NCI-H2081 (cell line): Measurements from ENCODE around the gene MYH7.
"Not testable (repeated sequence)": the region's sequence is repeated elsewhere in the genome, so short reads cannot be mapped to it uniquely, and the experiment has no call there.

Source experiments
- DNase-seq, 2 experiments: peaks; one replicate each; lab custom pipeline; 2025; lab: John Stamatoyannopoulos, UW

MYH7 gene

GRCh38 chr14:23386266-23386657, 49.2 kb downstream of the MYH7 start:
- not testable (repeated sequence) for DNase-seq

GRCh38 chr14:23385642-23386265, 49.7 kb downstream of the MYH7 start:
- no peak for DNase-seq

DNA sequence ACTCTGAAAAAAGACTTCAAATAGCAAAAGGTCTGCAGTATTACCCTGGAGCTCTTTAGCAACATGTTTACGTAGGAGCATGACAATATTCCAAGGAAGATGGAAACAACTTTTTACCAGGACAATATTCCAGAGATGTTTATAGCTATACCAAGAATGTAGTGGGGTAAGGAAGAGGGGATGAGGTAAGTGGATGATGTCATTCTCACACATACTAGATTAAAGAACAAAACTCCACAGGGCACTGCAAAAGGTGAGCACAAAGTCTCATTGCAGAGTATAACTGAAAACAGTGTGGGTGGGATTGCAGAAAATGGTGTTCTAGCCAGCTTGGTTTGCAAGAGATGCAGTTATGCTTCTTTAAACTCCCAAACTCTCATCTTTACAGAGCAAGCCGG, 50.2 kb downstream of the MYH7 start:
- DNase-seq = no peak

- DNase-seq = no peak
Measured at GRCh38 chr14:23384364-23385080, 50.9 kb downstream of the MYH7 start.

DNA sequence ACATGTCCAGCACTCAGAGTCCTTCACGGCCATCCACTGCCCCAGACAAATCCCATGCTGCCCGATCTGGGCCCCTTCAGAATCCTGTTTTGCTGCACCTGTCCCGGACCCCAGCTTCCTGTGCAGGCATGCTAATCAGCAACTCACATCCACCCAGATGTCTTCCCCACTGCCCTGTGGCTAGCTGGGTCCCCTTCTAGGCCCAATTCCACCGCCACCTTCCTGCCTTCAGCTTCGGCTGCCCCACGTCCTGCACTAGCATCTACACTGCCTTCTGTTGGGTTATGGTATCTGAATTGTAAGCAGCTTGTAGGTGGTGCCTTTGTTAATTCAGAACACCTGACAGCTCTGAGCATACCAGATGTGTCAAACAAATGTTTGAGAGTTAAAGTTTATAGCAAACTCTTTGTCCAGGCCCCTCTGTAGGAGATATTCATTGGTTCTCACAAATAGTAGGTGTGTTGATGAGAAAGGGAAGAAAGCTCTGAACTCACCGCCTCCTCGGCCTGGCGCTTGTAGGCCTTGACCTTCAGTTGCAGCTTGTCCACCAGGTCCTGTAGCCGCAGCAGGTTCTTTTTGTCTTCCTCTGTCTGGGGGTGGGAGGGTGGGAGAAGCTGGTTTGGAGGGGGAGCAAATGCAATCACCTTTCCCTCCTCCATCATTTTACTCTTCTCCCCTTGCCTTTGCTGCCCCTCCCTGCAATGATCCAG, 52.6 kb downstream of the MYH7 start:
- DNase-seq = no peak

- DNase-seq = no peak
Measured at GRCh38 chr14:23382276-23382675, 53.2 kb downstream of the MYH7 start.

DNA sequence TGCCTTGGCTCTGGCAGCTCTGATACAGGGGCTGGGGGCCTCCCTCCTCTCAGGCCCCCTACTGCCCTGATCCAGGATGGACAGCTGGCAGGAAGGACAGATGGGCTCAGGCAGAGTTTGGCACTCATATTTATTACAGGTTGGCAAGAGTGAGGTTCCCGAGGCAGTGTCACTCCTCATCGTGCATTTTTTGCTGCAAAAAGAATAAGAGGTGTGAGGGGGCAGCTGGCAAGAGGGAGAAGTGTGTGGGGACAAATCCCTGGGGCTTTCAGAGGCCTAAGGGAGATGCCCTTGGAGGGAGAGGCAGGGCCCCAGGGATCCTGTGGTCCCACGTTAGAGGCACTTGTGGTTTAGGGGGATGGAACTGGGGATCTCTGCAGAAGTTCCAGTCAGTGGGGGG, 53.6 kb downstream of the MYH7 start:
- no peak for DNase-seq

- no peak for DNase-seq
Measured at GRCh38 chr14:23380976-23381375, 54.5 kb downstream of the MYH7 start.

DNA sequence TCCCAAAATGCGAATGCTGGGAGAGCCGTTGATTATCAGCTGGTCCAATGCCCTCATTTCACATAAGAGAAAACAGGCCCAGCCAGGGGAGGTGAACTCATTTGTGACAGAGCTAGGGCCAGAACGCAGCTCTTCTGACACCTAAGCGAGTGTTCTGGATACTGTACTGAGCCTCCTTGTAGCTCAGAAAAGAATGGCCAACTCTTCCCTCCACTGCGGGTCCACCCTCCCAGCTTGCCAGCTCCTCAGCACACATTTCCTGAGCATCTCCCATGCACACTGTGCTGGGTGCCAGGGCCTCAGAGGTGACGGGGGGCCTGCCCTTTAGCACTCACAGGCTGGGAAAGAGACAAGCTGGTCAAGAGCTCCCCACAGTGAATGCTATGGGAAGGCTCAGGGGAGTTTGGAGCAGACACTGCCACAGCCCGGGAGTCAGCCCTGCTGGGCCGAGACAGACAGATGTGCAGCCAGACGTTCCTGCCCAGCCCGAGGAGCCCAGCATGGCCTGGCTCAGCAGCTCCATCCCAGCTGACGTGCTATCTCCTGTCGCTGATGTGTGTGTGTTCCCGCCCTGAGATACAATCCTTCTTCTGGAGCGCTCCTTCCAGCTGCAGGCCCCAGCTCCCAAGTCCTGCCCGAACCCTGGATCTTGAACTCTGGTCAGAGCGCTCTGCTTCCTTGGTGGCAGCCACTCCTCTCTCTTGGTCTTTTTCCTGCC, 55.1 kb downstream of the MYH7 start:
- DNase-seq = no peak

GRCh38 chr14:23379366-23380196, 55.9 kb downstream of the MYH7 start:
- DNase-seq = peak; percentile 41 to 55

DNA sequence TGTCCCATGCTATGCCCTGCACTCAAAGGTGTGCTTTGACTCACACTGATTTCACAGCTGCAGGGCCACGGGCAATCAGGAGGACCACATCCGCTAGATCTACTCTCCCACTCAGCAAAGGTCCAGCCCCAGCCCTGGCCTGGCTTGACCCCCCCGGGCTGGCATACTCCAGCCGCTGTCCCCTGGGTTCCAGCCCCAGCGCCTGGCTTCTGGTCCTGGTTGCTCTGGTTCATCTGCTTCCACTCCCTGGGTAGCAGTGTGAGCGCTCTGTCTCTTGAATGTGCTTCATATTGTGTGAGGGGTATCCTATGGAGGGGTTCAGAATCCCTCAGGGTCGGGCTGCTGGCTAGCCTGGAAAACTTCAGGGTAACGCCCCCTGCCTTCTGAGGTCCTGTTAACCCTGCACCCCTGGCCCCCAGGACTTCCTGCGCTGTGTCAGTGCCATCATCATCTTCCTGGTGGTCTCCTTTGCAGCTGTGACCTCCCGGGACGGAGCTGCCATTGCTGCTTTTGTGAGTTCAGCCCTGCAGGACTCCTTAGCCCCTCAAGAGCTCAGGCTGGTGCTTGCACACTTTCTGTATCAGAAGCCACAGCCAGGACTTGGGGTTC, 56.7 kb downstream of the MYH7 start:
- DNase-seq = no peak

DNA sequence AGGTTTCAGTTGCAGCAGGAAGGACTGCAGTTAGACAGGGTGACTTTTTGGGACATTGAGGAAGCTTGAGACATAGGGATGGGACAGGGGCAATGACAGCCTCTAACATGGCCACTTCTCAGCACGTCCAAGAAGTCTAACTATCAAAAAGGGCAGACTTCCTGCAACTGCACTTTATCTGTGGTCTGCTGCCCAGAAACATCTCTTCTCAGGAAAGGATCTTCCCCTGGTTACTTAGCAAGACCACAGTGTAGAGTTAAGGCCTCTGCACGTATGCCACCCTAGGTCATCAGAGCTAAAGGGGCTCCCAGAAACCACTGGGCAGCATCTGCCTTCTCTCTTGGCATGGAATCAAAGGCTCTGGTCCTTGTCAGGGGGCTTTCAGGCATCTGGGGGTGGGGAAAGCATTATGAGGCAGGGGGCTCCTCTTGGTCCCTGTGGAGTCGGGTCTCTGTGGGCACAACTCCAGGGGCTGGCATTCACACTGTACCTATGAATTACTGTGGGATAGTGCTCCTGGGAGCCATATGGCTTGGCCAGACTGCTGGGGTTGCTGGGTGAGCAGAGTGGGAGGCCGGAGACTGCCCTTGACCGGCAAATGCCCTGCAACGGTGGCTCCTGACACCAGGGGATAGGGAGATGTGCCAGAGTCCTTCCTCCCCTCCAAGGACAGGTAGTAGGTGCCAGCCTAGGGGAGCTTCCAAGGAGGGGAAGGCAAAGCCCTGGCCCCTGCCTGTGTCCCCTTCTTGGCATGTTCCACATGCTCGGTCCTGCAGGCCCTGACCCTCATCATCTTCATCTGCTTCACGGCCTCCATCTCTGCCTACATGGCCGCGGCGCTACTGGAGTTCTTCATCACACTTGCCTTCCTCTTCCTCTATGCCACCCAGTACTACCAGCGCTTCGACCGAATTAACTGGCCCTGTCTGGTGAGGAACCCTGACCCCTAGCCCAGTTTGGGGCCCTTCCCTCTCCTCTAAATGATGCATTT, 57.6 kb downstream of the MYH7 start:
- DNase-seq = no peak

GRCh38 chr14:23377198-23377550, 58.3 kb downstream of the MYH7 start:
- DNase-seq = no peak

DNA sequence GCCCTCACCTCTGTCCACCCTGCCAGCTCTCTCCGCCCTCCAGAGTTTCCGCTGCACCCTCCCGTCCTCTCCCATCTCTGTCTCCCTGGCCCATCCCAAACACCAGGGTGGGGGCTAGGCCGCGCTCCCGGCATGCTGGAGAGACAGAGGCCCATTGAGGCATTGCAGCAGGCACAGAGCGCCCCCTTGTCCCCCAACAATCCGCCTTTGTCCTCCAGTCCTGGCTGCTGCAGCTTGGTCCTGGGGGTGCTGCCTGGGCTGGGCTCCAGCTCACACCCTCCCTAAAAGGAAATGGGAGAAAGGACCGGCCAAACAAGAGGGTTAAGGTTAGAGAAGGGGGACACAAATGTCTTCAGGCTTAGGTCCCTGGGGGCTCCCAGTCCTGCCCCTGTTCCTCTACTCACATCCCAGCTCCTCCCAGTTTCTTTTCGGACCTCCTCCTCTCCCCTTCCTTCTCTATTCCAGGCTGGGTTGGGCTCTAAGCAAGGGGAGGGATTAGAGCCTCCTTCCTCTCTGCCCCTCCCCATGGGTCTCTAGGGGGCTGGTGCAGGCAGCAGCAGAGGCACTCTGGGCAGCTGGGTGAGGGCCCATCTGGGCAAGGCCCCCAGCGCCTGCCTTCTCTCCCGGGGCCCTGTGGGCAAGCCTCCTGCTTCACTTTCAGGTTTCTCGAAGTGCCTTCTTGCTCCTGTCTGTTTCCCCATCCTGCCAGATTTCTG, 58.8 kb downstream of the MYH7 start, which contains the start of gene CMTM5:
Gene CMTM5 (plus strand): TSS at position 565 of the 716 bp plus-strand sequence. CDS start 206 bp downstream, outside the sequence.
- no peak for DNase-seq

GRCh38 chr14:23375527-23376251, 59.8 kb downstream of the MYH7 start:
- no peak for DNase-seq

DNA sequence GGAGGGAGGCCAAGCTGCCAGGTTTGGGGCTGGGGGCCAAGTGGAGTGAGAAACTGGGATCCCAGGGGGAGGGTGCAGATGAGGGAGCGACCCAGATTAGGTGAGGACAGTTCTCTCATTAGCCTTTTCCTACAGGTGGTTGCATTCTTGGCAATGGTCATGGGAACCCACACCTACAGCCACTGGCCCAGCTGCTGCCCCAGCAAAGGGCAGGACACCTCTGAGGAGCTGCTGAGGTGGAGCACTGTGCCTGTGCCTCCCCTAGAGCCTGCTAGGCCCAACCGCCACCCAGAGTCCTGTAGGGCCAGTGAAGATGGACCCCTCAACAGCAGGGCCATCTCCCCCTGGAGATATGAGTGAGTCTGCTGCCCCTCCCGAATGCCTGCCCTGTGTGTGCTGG, 62.4 kb downstream of the MYH7 start:
- DNase-seq = no peak

- DNase-seq = no peak
Measured at GRCh38 chr14:23372509-23372908, 63.0 kb downstream of the MYH7 start, which contains the start of gene IL25. Gene IL25 (plus strand): TSS chr14:23372809.

DNA sequence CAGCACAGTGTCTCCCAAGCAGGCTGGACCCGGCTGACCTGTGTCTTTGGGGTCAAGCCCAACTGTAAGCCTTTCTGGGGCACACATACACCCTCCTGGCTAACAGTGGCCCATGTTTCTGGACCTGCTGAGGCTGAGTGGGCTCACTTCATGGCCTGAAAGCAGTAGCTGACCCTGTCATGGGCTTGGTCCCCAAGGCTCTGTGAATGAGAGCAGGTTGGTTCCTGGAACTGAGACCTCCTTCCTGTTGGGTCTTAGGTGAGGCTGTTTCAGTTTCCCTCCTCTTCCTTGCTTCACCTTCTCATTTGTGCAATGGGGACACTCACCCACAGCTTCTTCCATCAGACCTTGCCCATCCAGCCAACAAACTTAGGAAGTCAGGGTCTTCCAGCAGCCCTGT, 63.6 kb downstream of the MYH7 start:
- DNase-seq = no peak

GRCh38 chr14:23370221-23370620, 65.2 kb downstream of the MYH7 start:
- DNase-seq = no peak
